ENCODE results near the gene SOWAHC. TPM values are rescaled to one million over a fixed set of nuclear protein-coding genes. Genes with fewer than 3 reads are reported as not detected.

Gene SOWAHC
- total RNA-seq, result 8.9 and 10.4 TPM in 2 replicates

GRCh38 chr2:109613922-109614714 lies at the start of gene SOWAHC, which contains the start of gene SEPTIN10:
TSS of gene SOWAHC (plus strand) at chr2:109614364. CDS start at chr2:109614490, 126 bp downstream.
TSS of gene SEPTIN10 (minus strand) at chr2:109613966. CDS start at chr2:109613827, 139 bp downstream.

Other genes with a start within 250 kb of the SOWAHC start
- gene SEPTIN10, start 398 bp upstream of the SOWAHC start, total RNA-seq, result 34.1 and 44.2 TPM in 2 replicates
- gene RGPD5, start 179.9 kb downstream of the SOWAHC start, total RNA-seq, result 3.8 and 9.8 TPM in 2 replicates